ENCODE data around the gene UAP1.

DNA sequence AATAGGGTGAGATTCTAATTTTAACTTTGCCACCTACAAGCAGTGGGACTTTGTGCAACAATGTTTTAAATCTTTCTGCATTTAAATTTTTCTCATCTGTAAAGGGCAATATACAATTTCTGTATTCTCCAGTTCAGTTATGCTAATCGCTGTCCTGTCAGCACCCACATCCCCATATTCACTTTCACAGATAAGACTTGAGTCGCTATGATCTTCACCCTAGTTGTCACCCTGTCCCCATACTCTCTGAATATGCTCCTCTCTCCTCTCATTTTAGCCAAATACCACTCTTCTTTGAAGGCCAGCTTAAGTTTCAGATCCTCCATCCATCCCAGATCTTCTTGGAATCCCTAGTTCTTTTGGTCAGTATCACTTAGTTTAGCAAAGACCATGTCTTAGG lies 79.6 kb downstream of the UAP1 start:
- TF ChIP-seq POLR2A (IDR thresholded peaks at IDR 0.05; ENCODE audit: low read length) (no peak), GATA1 (IDR thresholded peaks at IDR 0.05; ENCODE audit: low read depth, low read length) (no peak)
